HUDEP-2 (cell line): Measurements from ENCODE around the gene GTPBP8.
"Not testable (repeated sequence)": the region's sequence is repeated elsewhere in the genome, so short reads cannot be mapped to it uniquely, and the experiment has no call there.

ENCODE experiments used
- DNase-seq, 76 experiments: peaks; one replicate each; lab custom pipeline; 2025; ENCODE audit not compliant: unreplicated experiment in 76 of 76; lab: John Stamatoyannopoulos, UW

GTPBP8 gene

GRCh38 chr3:112995800-112996199, 5.0 kb downstream of the GTPBP8 start:
- DNase-seq, result no peak

- DNase-seq, result no peak
Measured at GRCh38 chr3:113000691-113001090, 9.9 kb downstream of the GTPBP8 start.

GRCh38 chr3:113002037-113002436, 11.3 kb downstream of the GTPBP8 start:
- DNase-seq, result no peak

GRCh38 chr3:113002679-113003078, 11.9 kb downstream of the GTPBP8 start:
- peak in 1 of 76 experiments; percentile 2 for DNase-seq

GRCh38 chr3:113005611-113006010, 14.8 kb downstream of the GTPBP8 start:
- DNase-seq, result no peak

- DNase-seq, result no peak
Measured at GRCh38 chr3:113006359-113007056, 15.7 kb downstream of the GTPBP8 start.

- DNase-seq, result no peak
Measured at GRCh38 chr3:113008117-113008516, 17.3 kb downstream of the GTPBP8 start.

- DNase-seq, result no peak
Measured at GRCh38 chr3:113013593-113013992, 22.8 kb downstream of the GTPBP8 start.

GRCh38 chr3:113018536-113019181, 27.9 kb downstream of the GTPBP8 start:
- peak in 6 of 76 experiments; percentile 2 to 32 (median 14) for DNase-seq

GRCh38 chr3:113019182-113020137, 28.7 kb downstream of the GTPBP8 start:
- peak; percentile 15 to 91 (median 81) for DNase-seq

GRCh38 chr3:113021471-113021870, 30.7 kb downstream of the GTPBP8 start:
- no peak for DNase-seq

GRCh38 chr3:113034011-113034410, 43.2 kb downstream of the GTPBP8 start:
- no peak for DNase-seq

- peak in 38 of 76 experiments; percentile 0 to 59 (median 18) for DNase-seq
Measured at GRCh38 chr3:113035387-113035982, 44.7 kb downstream of the GTPBP8 start.

- DNase-seq, result no peak
Measured at GRCh38 chr3:113038328-113038727, 47.5 kb downstream of the GTPBP8 start.

GRCh38 chr3:113039546-113039945, 48.8 kb downstream of the GTPBP8 start:
- no peak for DNase-seq

- no peak for DNase-seq
Measured at GRCh38 chr3:113040231-113040630, 49.4 kb downstream of the GTPBP8 start.

GRCh38 chr3:113043686-113044085, 52.9 kb downstream of the GTPBP8 start:
- no peak for DNase-seq

- DNase-seq, result not testable (repeated sequence)
Measured at GRCh38 chr3:113046186-113046965, 55.6 kb downstream of the GTPBP8 start.

GRCh38 chr3:113051302-113051711, 60.5 kb downstream of the GTPBP8 start:
- DNase-seq, result peak in 74 of 76 experiments; percentile 6 to 88 (median 67)
